ENCODE data around the gene BARX1.

The BARX1 gene

DNA sequence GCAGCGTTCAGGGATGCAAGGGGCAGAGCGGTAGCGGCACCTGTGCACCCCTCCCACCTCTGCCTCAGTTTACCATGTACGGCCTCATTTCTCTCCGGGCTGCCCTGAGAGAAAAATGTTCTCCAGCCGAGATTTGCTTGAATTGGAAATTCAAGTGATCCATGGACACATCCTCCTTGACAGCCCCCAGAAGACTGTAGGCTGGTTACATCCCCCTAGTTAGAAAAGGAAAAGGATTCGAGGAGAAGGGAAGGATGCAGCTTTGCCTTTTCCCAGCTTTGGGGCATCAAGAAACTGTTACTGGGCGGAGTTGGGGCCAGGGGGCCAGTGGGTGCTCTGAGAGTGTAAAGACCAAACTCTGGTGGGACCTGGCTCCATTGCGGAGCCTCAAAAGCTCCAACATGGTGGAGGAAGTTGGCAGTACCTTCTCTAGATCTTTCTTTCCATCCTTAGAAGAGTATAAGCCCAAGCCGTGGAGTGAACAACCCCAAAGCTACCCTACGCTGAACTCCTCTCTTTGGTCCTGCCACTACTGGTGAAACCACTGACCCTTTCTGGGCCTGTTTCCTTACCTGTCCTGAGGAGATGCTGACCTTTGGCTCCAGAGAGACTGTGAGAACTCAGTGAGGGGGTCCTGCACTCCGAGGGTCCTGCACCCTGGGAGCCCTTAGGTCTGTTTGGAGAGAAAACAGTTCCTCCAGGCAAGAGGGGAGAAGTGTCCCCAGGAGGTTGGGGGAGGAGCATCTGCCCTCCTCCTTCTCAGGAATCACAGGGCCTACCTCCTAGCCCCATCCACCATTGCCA is 1.0 kb upstream of the BARX1 start:
- TF ChIP-seq BHLHE40 (IDR thresholded peaks at IDR 0.05; ENCODE audit: borderline replicate concordance), result no peak
- TF ChIP-seq ZNF384 (IDR thresholded peaks at IDR 0.05), result no peak
- no peak for TF ChIP-seq FOXA1 (IDR thresholded peaks at IDR 0.05)
- no peak for TF ChIP-seq SUZ12 (IDR thresholded peaks at IDR 0.05)
- POLR2A ChIA-PET, result no interaction called here
- CTCF ChIA-PET, result no interaction called here
- DNase-seq (ENCODE audit: extremely low spot score), result no peak

DNA sequence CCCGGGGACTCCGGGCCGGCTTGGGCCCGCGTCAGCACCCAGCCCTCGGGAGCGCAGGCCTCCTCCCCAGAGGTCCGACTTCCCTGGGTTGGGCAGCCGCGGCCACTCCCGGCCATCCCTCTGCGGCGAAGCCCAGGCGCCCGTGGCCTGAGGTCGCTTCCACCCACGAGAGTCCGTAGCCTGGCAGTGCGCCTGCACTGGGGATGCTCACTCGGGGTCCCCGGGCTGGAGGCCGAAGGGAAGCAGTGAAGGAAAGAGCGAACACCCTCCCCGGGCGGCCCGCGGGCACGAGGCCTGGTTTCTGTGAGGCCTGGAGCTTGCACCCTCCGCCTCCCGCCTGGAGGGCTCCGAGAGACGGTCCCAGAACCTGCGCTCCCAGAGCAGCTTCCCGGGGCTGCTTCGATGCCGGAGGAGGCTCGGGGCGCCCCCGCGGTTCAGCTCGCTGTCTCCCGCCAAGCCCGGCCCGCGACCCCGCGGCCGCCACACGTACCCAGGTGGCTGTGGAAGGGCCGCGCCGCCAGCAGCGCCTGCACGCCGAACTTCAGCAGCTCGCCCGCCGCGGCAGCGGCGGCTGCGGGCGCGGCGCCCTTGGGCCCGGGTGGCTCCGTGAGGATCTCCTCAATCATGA is 607 bp downstream of the BARX1 start:
- ChIA-PET CTCF (no interaction called here), POLR2A (no interaction called here)
- TF ChIP-seq BHLHE40 (IDR thresholded peaks at IDR 0.05; ENCODE audit: borderline replicate concordance) (no peak), ZNF384 (IDR thresholded peaks at IDR 0.05) (no peak), FOXK2 (IDR thresholded peaks at IDR 0.05) (no peak), NFRKB (IDR thresholded peaks at IDR 0.05) (no peak), HDGF (IDR thresholded peaks at IDR 0.05; ENCODE audit: borderline replicate concordance) (no peak), FOXA1 (IDR thresholded peaks at IDR 0.05) (no peak), FOXM1 (IDR thresholded peaks at IDR 0.05; ENCODE audit: borderline replicate concordance) (no peak), SUZ12 (IDR thresholded peaks at IDR 0.05) (no peak), TARDBP (IDR thresholded peaks at IDR 0.05) (no peak), ARNT (IDR thresholded peaks at IDR 0.05) (no peak), ELF4 (IDR thresholded peaks at IDR 0.05) (no peak), SP1 (IDR thresholded peaks at IDR 0.05) (no peak)
- DNase-seq (ENCODE audit: extremely low spot score), result no peak

GRCh38 chr9:93953496-93954433 is 1.4 kb downstream of the BARX1 start:
- TF ChIP-seq SUZ12 (IDR thresholded peaks at IDR 0.05) (no peak), CTBP1 (IDR thresholded peaks at IDR 0.05; ENCODE audit: borderline replicate concordance) (no peak), FOXA1 (IDR thresholded peaks at IDR 0.05) (no peak), BHLHE40 (IDR thresholded peaks at IDR 0.05; ENCODE audit: borderline replicate concordance) (no peak), ELF4 (IDR thresholded peaks at IDR 0.05) (no peak), ZNF384 (IDR thresholded peaks at IDR 0.05) (no peak), SP1 (IDR thresholded peaks at IDR 0.05) (no peak), HDGF (IDR thresholded peaks at IDR 0.05; ENCODE audit: borderline replicate concordance) (no peak), NFRKB (IDR thresholded peaks at IDR 0.05) (no peak)
- TF ChIP-seq, protein P1, sequence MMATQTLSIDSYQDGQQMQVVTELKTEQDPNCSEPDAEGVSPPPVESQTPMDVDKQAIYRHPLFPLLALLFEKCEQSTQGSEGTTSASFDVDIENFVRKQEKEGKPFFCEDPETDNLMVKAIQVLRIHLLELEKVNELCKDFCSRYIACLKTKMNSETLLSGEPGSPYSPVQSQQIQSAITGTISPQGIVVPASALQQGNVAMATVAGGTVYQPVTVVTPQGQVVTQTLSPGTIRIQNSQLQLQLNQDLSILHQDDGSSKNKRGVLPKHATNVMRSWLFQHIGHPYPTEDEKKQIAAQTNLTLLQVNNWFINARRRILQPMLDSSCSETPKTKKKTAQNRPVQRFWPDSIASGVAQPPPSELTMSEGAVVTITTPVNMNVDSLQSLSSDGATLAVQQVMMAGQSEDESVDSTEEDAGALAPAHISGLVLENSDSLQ (IDR thresholded peaks at IDR 0.05), result no peak
- POLR2A ChIA-PET, result no interaction called here
- CTCF ChIA-PET, result no interaction called here
- no peak for DNase-seq (ENCODE audit: extremely low spot score)

GRCh38 chr9:93952784-93953495 is 2.2 kb downstream of the BARX1 start:
- DNase-seq (ENCODE audit: extremely low spot score), result no peak
- POLR2A ChIA-PET, result no interaction called here
- TF ChIP-seq BHLHE40 (IDR thresholded peaks at IDR 0.05; ENCODE audit: borderline replicate concordance) (no peak), LEF1 (IDR thresholded peaks at IDR 0.05; ENCODE audit: borderline replicate concordance) (no peak), ZNF384 (IDR thresholded peaks at IDR 0.05) (no peak), ELF4 (IDR thresholded peaks at IDR 0.05) (no peak), NFRKB (IDR thresholded peaks at IDR 0.05) (no peak), FOXM1 (IDR thresholded peaks at IDR 0.05; ENCODE audit: borderline replicate concordance) (no peak), TARDBP (IDR thresholded peaks at IDR 0.05) (no peak), SUZ12 (IDR thresholded peaks at IDR 0.05) (no peak), CTBP1 (IDR thresholded peaks at IDR 0.05; ENCODE audit: borderline replicate concordance) (no peak), ARNT (IDR thresholded peaks at IDR 0.05) (no peak), SP1 (IDR thresholded peaks at IDR 0.05) (no peak), FOXK2 (IDR thresholded peaks at IDR 0.05) (no peak), HDGF (IDR thresholded peaks at IDR 0.05; ENCODE audit: borderline replicate concordance) (no peak), L3MBTL2 (conservative IDR thresholded peaks at IDR 0.05) (no peak), FOXA1 (IDR thresholded peaks at IDR 0.05) (no peak)
- TF ChIP-seq, protein P1 (IDR thresholded peaks at IDR 0.05), result no peak
- CTCF ChIA-PET, result no interaction called here

GRCh38 chr9:93952119-93952783 is 2.9 kb downstream of the BARX1 start:
- TF ChIP-seq, protein P1 (IDR thresholded peaks at IDR 0.05), result no peak
- TF ChIP-seq TARDBP (IDR thresholded peaks at IDR 0.05) (no peak), HDGF (IDR thresholded peaks at IDR 0.05; ENCODE audit: borderline replicate concordance) (no peak), BHLHE40 (IDR thresholded peaks at IDR 0.05; ENCODE audit: borderline replicate concordance) (no peak), NFRKB (IDR thresholded peaks at IDR 0.05) (no peak), L3MBTL2 (conservative IDR thresholded peaks at IDR 0.05) (no peak), FOXK2 (IDR thresholded peaks at IDR 0.05) (no peak), ELF4 (IDR thresholded peaks at IDR 0.05) (no peak), LEF1 (IDR thresholded peaks at IDR 0.05; ENCODE audit: borderline replicate concordance) (no peak), ARNT (IDR thresholded peaks at IDR 0.05) (no peak), FOXM1 (IDR thresholded peaks at IDR 0.05; ENCODE audit: borderline replicate concordance) (no peak), SUZ12 (IDR thresholded peaks at IDR 0.05) (no peak), FOXA1 (IDR thresholded peaks at IDR 0.05) (no peak), SP1 (IDR thresholded peaks at IDR 0.05) (no peak), ZNF384 (IDR thresholded peaks at IDR 0.05) (no peak), CTBP1 (IDR thresholded peaks at IDR 0.05; ENCODE audit: borderline replicate concordance) (no peak)
- CTCF ChIA-PET, result no interaction called here
- POLR2A ChIA-PET, result no interaction called here
- DNase-seq (ENCODE audit: extremely low spot score), result no peak
